HPDE6-E6E7 (cell line): ENCODE measurements around the gene ADGRL2.

Source experiments
- DNase-seq: peaks from one replicate; pipeline ENCODE4 v3.0.0; 2011; ENCODE audit warnings: missing footprints; ENCODE audit errors: extremely low spot score

The ADGRL2 gene

GRCh38 chr1:81805537-81806431 is 5.0 kb downstream of the ADGRL2 start:
- no peak for DNase-seq

DNA sequence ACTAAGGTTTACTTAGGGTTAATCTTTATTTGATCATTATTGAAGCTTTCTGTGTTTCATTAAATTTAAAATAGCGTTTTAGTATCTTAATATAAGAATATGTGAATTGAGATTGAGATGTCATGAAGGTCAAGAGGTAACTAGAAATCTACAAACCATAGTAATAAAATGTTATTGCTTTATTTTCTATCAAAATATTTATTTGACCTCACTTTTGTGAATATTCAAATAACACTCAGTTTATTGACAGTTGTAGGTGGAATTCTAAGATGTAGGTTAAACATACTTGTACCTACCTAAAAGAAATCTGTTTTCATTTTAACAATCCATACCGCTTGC is 5.7 kb downstream of the ADGRL2 start:
- DNase-seq = no peak

DNA sequence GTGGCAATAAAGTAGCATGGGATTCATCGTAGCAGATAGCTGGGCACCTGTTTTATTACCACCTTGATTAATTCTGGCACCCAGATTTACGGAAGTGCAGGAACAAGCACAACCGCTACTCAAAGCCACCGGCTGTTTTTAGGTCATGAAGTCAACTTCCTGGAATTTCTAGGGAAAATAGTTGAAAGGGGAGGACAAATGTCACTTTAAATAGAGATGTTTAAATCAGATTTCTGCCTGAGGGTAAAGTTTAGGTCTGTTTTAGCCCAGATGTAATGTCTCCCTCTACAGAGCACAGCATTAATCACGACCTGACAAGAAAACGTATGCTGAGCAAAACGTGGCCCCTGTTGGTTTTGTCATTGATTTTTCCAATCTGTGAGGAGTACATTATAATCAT is 8.0 kb downstream of the ADGRL2 start:
- no peak for DNase-seq

GRCh38 chr1:81809808-81810207 is 9.1 kb downstream of the ADGRL2 start:
- DNase-seq = no peak

GRCh38 chr1:81811757-81812371 is 11.1 kb downstream of the ADGRL2 start:
- DNase-seq = no peak

- no peak for DNase-seq
Measured at GRCh38 chr1:81812712-81813111, 12.0 kb downstream of the ADGRL2 start.

GRCh38 chr1:81813691-81814090 is 13.0 kb downstream of the ADGRL2 start:
- no peak for DNase-seq

- no peak for DNase-seq
Measured at GRCh38 chr1:81819613-81820012, 18.9 kb downstream of the ADGRL2 start.

- no peak for DNase-seq
Measured at GRCh38 chr1:81820765-81821164, 20.0 kb downstream of the ADGRL2 start.

GRCh38 chr1:81823082-81823481 is 22.3 kb downstream of the ADGRL2 start:
- no peak for DNase-seq

DNA sequence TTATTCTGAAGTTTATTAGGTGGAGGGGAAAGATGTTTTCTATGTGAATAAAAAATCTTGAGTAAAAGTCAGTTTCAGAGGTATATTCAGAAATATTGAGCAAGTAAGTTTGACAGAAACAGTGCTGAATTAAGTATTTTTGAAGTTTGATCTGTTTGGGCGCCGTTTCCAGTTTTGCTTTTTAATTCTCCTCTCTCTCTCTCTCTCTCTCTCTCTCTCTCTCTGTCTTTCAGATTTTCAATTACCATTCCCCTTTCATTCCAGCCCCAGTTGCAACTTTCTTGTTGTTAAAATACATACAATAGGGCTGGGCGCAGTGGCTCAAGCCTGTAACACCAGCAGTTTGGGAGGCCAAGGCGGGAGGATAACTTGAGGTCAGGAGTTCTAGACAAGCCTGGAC is 24.0 kb downstream of the ADGRL2 start:
- no peak for DNase-seq

- no peak for DNase-seq
Measured at GRCh38 chr1:81827942-81828341, 27.2 kb downstream of the ADGRL2 start.

- no peak for DNase-seq
Measured at GRCh38 chr1:81832573-81832972, 31.8 kb downstream of the ADGRL2 start.

DNA sequence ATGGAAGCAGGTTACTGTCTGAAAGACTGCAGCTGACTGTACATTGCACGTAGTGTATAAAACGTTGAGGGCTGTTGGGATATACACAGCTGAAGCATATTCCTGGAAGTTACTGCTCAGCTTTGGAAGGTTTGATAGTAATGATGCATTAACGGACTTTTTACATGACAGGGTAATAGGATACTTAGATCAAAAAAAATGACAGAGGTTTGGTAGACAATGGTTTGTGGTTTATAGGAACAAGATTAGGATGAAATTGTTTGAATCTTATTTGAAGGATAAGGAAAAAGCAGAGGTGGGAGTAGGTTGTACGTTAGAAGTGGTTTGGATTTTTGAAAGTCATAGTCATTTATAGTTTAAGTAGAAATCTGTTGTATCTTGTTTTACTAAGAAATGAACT is 33.0 kb downstream of the ADGRL2 start:
- no peak for DNase-seq

DNA sequence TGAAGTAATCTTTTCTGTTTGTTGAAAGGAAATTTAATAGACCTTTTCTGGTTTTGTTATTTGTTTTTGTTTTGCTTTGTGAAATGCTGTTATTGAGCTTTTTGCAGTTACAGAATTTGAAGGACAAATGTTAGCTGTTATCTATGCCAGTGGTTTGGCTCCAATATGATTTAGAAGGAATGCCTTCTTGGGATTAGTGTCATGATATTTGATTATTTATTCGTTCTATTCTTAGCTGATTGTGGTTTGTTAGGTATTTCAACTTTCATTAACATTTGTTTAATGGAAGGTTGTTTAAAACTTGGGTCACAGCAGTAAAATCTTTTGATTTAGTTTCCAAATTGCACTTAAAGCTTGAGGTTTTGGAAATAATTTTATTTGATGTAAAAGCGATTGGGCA is 33.5 kb downstream of the ADGRL2 start:
- DNase-seq = no peak

GRCh38 chr1:81834921-81835698 is 34.4 kb downstream of the ADGRL2 start:
- DNase-seq = no peak

- DNase-seq = no peak
Measured at GRCh38 chr1:81836007-81836626, 35.4 kb downstream of the ADGRL2 start.

- DNase-seq = no peak
Measured at GRCh38 chr1:81838600-81839218, 38.0 kb downstream of the ADGRL2 start.

DNA sequence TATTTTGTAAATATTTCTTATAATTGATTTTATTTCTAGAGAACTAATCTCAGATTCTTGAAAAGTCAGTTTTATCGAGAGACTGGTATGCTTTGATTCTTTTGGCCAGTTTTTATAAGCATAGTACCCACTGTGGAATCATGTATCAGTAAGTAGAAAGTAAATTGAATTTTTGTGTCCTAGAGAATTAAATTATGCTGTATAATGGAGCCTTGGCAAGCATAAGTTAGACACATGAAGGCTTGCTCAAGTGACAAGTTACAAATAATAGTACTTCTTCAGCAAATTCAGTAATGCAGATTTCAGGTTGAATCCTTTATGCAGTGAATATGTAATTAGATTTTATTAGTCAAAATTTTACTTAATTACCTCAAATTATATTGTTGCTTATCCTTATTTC is 40.1 kb downstream of the ADGRL2 start:
- no peak for DNase-seq

GRCh38 chr1:81841795-81842194 is 41.1 kb downstream of the ADGRL2 start:
- no peak for DNase-seq

DNA sequence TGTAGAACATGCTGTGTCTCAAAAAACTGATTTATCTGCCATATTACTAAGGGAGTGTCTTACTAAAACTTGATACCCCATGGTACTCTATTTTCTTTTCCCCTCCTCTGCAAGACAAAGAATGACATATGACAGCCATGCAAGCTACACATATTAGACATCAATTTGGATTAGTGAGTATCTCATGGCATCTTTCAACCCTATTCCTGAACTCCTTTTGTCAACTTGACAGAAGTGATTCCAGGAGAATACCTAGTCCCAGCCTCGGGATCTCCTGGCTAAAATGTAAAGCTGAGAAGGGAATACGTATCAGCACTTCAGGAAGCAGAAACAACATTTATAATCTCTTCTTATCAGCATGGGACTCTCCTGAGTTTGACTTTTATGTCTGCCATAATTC is 43.7 kb downstream of the ADGRL2 start:
- DNase-seq = no peak

DNA sequence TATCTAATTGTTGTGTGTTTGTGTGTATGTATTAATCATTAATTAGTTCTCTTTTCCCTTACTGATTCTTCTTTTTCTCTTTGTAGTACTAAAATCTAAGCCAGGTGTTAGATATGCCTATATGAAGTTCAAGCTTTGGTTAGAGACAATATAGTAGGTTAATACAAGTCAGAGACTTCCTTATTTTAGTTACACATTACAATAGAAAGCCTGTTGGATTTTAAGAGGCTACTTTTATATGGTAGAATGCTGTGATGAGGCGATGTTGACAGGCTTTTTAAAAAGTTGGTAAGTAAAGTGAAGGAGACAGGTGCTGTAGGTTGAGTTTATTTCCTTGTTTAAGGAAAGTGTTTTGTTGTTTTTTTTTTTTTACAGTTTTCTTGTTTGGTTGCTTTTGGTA is 45.9 kb downstream of the ADGRL2 start:
- DNase-seq = no peak
